CD14-positive monocyte (primary cell): Measurements from ENCODE around the gene TMPRSS12. TPM values are rescaled to one million over a fixed set of nuclear protein-coding genes. Genes with fewer than 3 reads are reported as not detected.

ENCODE experiments used
- DNase-seq, 3 donors: peaks; one replicate each; pipeline ENCODE4 v3.0.0-alpha.2; 2011 to 2022
- H2AFZ ChIP-seq: 2 replicates; pipeline ENCODE4 v1.6.0; 2012; ENCODE audit warnings: mild to moderate bottlenecking, low read depth, low read length, inconsistent platforms; ENCODE audit not compliant: insufficient read depth, poor library complexity, severe bottlenecking
- H3K27ac ChIP-seq, 2 donors: 1 replicate in 1 of 2; 2 replicates in 1 of 2; pipeline ENCODE4 v1.5.1; 2012 to 2013; ENCODE audit warnings: low read length in 2 of 2, control low read depth in 1 of 2, inconsistent platforms in 1 of 2, low read depth in 1 of 2, mild to moderate bottlenecking in 1 of 2
- H3K27me3 ChIP-seq, 2 donors: one replicate each; pipeline versions ENCODE4 v1.6.0 to v1.6.1; 2011 to 2013; ENCODE audit warnings: low read length in 2 of 2; ENCODE audit not compliant: control insufficient read depth in 2 of 2, insufficient read depth in 2 of 2
- H3K36me3 ChIP-seq, 2 donors: replicated peaks in 1 of 2; 1 replicate in 1 of 2; 2 replicates in 1 of 2; pipeline versions ENCODE4 v1.5.1 to v1.6.1; 2012 to 2013; ENCODE audit warnings: low read length in 2 of 2, control low read depth in 1 of 2, inconsistent platforms in 1 of 2, mild to moderate bottlenecking in 1 of 2; ENCODE audit not compliant: insufficient read depth in 2 of 2, control insufficient read depth in 1 of 2
- H3K4me1 ChIP-seq, 2 donors: 1 replicate in 1 of 2; 2 replicates in 1 of 2; pipeline versions ENCODE4 v1.5.1 to v1.6.1; 2012 to 2013; ENCODE audit warnings: low read length in 2 of 2, control low read depth in 1 of 2, inconsistent platforms in 1 of 2, mild to moderate bottlenecking in 1 of 2, moderate library complexity in 1 of 2; ENCODE audit not compliant: insufficient read depth in 2 of 2, control insufficient read depth in 1 of 2
- H3K4me2 ChIP-seq: replicated peaks from 2 replicates; pipeline ENCODE3; 2012; ENCODE audit warnings: low read length, moderate library complexity, mild to moderate bottlenecking; ENCODE audit not compliant: poor library complexity, severe bottlenecking; ENCODE audit errors: extremely low read depth
- H3K4me3 ChIP-seq, 3 experiments: fragments of 200-600 bp in 1 of 3; sonication (generic) in 1 of 3; replicated peaks in 1 of 3; 1 replicate in 2 of 3; 2 replicates in 1 of 3; pipeline ENCODE4 v1.5.1; 2011 to 2013; ENCODE audit warnings: low read length in 3 of 3, mild to moderate bottlenecking in 3 of 3, control low read depth in 2 of 3, low read depth in 2 of 3, inconsistent platforms in 1 of 3, moderate library complexity in 1 of 3
- H3K79me2 ChIP-seq: 2 replicates; pipeline ENCODE4 v1.6.0; 2012; ENCODE audit warnings: mild to moderate bottlenecking, control low read depth, inconsistent platforms, low read length, moderate library complexity; ENCODE audit not compliant: insufficient read depth
- H3K9ac ChIP-seq: 2 replicates; pipeline ENCODE4 v1.6.0; 2017; ENCODE audit warnings: low read length, mild to moderate bottlenecking; ENCODE audit not compliant: insufficient read depth, poor library complexity, severe bottlenecking
- H3K9me3 ChIP-seq, 2 donors: replicated peaks in 1 of 2; 1 replicate in 1 of 2; 2 replicates in 1 of 2; pipeline versions ENCODE4 v1.5.1 to v1.6.1; 2012 to 2013; ENCODE audit warnings: low read length in 2 of 2, control low read depth in 1 of 2; ENCODE audit not compliant: control insufficient read depth in 1 of 2, insufficient read depth in 1 of 2
- H4K20me1 ChIP-seq: 2 replicates; pipeline ENCODE4 v1.6.0; 2012; ENCODE audit warnings: mild to moderate bottlenecking, low read length, control low read depth, moderate library complexity; ENCODE audit not compliant: insufficient read depth
- H3K27ac Mint-ChIP-seq, 7 donors: one replicate each; pipeline ENCODE4 v1.8.0; 2020; ENCODE audit warnings: mild to moderate bottlenecking in 7 of 7, mixed read lengths in 7 of 7, moderate library complexity in 6 of 7, inconsistent platforms in 2 of 7
- H3K27me3 Mint-ChIP-seq, 3 donors: one replicate each; pipeline ENCODE4 v1.8.0; 2021 to 2022; ENCODE audit warnings: low read depth in 3 of 3, mild to moderate bottlenecking in 3 of 3, mixed read lengths in 3 of 3, moderate library complexity in 3 of 3, inconsistent platforms in 1 of 3
- H3K36me3 Mint-ChIP-seq, 2 donors: one replicate each; pipeline ENCODE4 v1.8.0; 2020; ENCODE audit warnings: mixed read lengths in 2 of 2, inconsistent platforms in 1 of 2, mild to moderate bottlenecking in 1 of 2
- H3K4me1 Mint-ChIP-seq: one replicate; pipeline ENCODE4 v1.8.0; 2020; ENCODE audit warnings: mild to moderate bottlenecking, mixed read lengths
- H3K4me3 Mint-ChIP-seq, 2 donors: one replicate each; pipeline ENCODE4 v1.8.0; 2020; ENCODE audit warnings: mild to moderate bottlenecking in 2 of 2, mixed read lengths in 2 of 2, moderate library complexity in 1 of 2
- H3K9me3 Mint-ChIP-seq, 7 donors: one replicate each; pipeline ENCODE4 v1.8.0; 2020 to 2022; ENCODE audit warnings: mixed read lengths in 7 of 7, mild to moderate bottlenecking in 6 of 7, moderate library complexity in 6 of 7, inconsistent platforms in 2 of 7
- WGBS: methylation state at CpG from one replicate; pipeline ENCODE4 v1.1.5; 2013; ENCODE audit warnings: missing lambda C conversion rate; ENCODE audit not compliant: insufficient coverage; 5-methylcytosine and 5-hydroxymethylcytosine counted together
- intact Hi-C, 2 donors: fragments of 100-400 bp; cut with micrococcal nuclease; formaldehyde crosslinking; loops; one replicate each; pipeline versions ENCODE4 v1.15.0 to v1.15.1; 2023
- polyA plus RNA-seq, 3 donors: library from polyadenylated mRNA; depleted of rRNA in 1 of 3; unstranded in 2 of 3; stranded (reverse) in 1 of 3; fragments of 300-500 nt in 2 of 3; fragments of >200 nt in 1 of 3; fragmentation: Illumina TruSeq in 2 of 3; gene quantifications; 1 replicate in 2 of 3; 2 replicates in 1 of 3; pipeline ENCODE4 v1.2.3, GENCODE V29; 2012 to 2021
- TF ChIP-seq, protein P1 (sequence below): fragments of 200-600 bp; IDR thresholded peaks from one replicate; pipeline ENCODE4 v1.8.0; 2022; ENCODE audit warnings: antibody characterized with exemption, mild to moderate bottlenecking

The TMPRSS12 gene
- polyA plus RNA-seq, 3 donors, result not detected

DNA sequence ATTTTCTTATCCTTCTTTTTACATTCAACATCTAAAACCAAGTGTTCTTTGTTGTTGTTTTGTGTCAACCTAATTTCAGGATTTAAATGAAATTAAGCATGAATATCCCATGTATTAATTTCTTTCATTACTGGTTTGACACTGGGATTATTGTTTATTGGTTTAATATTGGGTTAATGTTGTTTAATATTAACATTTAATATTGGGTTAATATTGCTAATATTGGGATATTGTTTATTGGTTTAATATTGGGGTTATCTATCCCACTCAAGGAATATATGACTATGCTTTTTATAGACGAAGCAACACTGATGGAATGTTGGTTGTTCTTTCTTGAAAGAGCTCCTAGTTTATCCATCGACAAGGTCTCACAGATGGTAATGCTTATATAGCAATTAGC lies 45.9 kb downstream of the TMPRSS12 start:
- H2AFZ ChIP-seq, result no peak overlapping the region
- H3K36me3 Mint-ChIP-seq, result no peaks in the 10 kb centered on the region
- intact Hi-C loops, result no loop called here

DNA sequence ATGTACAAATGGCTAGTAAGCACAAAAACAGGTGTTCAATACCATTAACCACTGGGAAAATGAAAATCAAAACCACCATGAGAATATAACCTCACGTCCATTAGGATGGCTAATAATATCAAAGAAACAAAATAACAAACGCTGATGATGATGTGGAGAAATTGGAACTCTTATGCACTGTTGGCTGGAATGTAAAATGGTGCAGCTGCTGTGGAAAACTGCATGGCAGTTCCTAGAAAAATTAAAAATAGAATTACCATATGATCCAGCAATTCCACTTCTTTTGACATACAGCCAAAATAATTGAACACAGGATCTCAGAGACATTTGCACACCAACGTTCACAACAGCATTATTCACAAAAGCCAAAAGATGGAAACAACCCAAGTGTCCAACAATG lies 51.5 kb downstream of the TMPRSS12 start:
- H3K9me3 Mint-ChIP-seq, result peaks cover 0 to 11% (median 4%) of the 10 kb centered on the region in 7 donors

More for the DNA sequence above, 45.9 kb downstream of the TMPRSS12 start:
- H3K9me3 Mint-ChIP-seq, result no peaks in the 10 kb centered on the region
- H3K27ac Mint-ChIP-seq, result no peak overlapping the region
- Histone ChIP-seq H3K27ac (no peak overlapping the region), H3K4me3 (no peak overlapping the region), H4K20me1 (no peaks in the 10 kb centered on the region), H3K9ac (no peak overlapping the region), H3K36me3 (no peaks in the 10 kb centered on the region), H3K27me3 (no peaks in the 10 kb centered on the region), H3K9me3 (no peaks in the 10 kb centered on the region), H3K4me1 (no peaks in the 10 kb centered on the region), H3K79me2 (no peaks in the 10 kb centered on the region), H3K4me2 (no peak overlapping the region)
- TF ChIP-seq, protein P1, sequence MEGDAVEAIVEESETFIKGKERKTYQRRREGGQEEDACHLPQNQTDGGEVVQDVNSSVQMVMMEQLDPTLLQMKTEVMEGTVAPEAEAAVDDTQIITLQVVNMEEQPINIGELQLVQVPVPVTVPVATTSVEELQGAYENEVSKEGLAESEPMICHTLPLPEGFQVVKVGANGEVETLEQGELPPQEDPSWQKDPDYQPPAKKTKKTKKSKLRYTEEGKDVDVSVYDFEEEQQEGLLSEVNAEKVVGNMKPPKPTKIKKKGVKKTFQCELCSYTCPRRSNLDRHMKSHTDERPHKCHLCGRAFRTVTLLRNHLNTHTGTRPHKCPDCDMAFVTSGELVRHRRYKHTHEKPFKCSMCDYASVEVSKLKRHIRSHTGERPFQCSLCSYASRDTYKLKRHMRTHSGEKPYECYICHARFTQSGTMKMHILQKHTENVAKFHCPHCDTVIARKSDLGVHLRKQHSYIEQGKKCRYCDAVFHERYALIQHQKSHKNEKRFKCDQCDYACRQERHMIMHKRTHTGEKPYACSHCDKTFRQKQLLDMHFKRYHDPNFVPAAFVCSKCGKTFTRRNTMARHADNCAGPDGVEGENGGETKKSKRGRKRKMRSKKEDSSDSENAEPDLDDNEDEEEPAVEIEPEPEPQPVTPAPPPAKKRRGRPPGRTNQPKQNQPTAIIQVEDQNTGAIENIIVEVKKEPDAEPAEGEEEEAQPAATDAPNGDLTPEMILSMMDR, result no peak
- no CpG with 5 or more reads among the region's 2 CpGs for WGBS
- no peak for DNase-seq
- no peaks in the 10 kb centered on the region for H3K27me3 Mint-ChIP-seq
- H3K4me1 Mint-ChIP-seq, result no peaks in the 10 kb centered on the region
- no peak overlapping the region for H3K4me3 Mint-ChIP-seq

More for the DNA sequence above, 51.5 kb downstream of the TMPRSS12 start:
- Histone ChIP-seq H3K27me3 (no peaks in the 10 kb centered on the region), H3K4me1 (no peaks in the 10 kb centered on the region), H3K9ac (no peak overlapping the region), H2AFZ (no peak overlapping the region), H3K4me3 (no peak overlapping the region), H3K27ac (no peak overlapping the region), H3K79me2 (no peaks in the 10 kb centered on the region), H3K9me3 (no peaks in the 10 kb centered on the region), H3K36me3 (no peaks in the 10 kb centered on the region), H4K20me1 (no peaks in the 10 kb centered on the region), H3K4me2 (no peak overlapping the region)
- TF ChIP-seq, protein P1, result no peak
- intact Hi-C loops, result no loop called here
- H3K27me3 Mint-ChIP-seq, result no peaks in the 10 kb centered on the region
- no peak overlapping the region for H3K27ac Mint-ChIP-seq
- H3K4me3 Mint-ChIP-seq, result no peak overlapping the region
- no CpG with 5 or more reads among the region's 3 CpGs for WGBS
- H3K36me3 Mint-ChIP-seq, result no peaks in the 10 kb centered on the region
- DNase-seq, result no peak
- no peaks in the 10 kb centered on the region for H3K4me1 Mint-ChIP-seq
